ENCODE results near the gene MRPL58.
"Not testable (repeated sequence)": the region's sequence is repeated elsewhere in the genome, so short reads cannot be mapped to it uniquely, and the experiment has no call there.

GRCh38 chr17:75045946-75046406 lies 33.5 kb downstream of the MRPL58 start:
- TF ChIP-seq CTCF (conservative IDR thresholded peaks at IDR 0.05; ENCODE audit: low read length); EZH2phosphoT487 (IDR thresholded peaks at IDR 0.05; ENCODE audit: borderline replicate concordance, low read depth, low read length): not testable (repeated sequence)

Data from OCI-LY7 (cell line).